ENCODE measurements around the gene TALDO1.
A peak's percentile ranks its signal among the peaks of the same experiment; 100 is the strongest.

TALDO1 gene

DNA sequence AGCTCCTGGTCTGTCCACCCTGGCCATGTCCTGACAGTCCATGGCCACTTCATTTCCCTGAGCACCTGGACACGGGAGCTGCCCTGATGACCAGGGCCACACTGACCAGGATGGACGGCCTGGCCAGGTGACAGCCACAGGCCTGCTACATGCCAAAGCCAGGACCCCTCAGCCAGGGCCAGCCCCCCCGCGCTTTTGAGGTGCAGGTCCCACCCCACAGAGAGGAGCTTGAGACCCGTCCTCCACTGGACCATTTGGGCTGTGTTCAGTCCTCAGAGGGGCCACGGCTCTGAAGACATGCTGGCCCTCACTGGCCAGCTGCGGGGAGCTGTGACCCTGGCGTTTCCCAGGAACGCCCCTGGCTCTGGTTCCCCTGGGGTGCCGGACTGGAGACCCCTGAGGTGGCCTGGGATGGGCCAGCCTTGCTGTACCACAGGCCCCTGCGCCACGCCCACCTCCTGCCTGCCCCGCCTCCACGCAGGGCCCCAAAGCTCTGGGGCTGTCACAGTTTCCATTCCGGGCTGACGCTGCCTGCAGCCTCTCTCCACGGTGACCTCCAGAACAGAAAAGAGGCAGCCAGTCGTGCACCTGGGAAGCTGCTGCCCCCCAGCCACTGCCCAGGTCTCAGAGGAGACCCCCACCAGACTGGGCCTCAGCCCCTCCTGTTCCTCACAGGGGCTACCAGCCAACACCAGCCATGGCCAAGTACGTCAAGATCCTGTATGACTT is 23.1 kb upstream of the TALDO1 start:
- TF ChIP-seq, protein P1, sequence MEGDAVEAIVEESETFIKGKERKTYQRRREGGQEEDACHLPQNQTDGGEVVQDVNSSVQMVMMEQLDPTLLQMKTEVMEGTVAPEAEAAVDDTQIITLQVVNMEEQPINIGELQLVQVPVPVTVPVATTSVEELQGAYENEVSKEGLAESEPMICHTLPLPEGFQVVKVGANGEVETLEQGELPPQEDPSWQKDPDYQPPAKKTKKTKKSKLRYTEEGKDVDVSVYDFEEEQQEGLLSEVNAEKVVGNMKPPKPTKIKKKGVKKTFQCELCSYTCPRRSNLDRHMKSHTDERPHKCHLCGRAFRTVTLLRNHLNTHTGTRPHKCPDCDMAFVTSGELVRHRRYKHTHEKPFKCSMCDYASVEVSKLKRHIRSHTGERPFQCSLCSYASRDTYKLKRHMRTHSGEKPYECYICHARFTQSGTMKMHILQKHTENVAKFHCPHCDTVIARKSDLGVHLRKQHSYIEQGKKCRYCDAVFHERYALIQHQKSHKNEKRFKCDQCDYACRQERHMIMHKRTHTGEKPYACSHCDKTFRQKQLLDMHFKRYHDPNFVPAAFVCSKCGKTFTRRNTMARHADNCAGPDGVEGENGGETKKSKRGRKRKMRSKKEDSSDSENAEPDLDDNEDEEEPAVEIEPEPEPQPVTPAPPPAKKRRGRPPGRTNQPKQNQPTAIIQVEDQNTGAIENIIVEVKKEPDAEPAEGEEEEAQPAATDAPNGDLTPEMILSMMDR (IDR thresholded peaks at IDR 0.05; ENCODE audit: extremely low read depth, missing control alignments): no peak
- peak; percentile 46 for DNase-seq (ENCODE audit: low spot score)

DNA sequence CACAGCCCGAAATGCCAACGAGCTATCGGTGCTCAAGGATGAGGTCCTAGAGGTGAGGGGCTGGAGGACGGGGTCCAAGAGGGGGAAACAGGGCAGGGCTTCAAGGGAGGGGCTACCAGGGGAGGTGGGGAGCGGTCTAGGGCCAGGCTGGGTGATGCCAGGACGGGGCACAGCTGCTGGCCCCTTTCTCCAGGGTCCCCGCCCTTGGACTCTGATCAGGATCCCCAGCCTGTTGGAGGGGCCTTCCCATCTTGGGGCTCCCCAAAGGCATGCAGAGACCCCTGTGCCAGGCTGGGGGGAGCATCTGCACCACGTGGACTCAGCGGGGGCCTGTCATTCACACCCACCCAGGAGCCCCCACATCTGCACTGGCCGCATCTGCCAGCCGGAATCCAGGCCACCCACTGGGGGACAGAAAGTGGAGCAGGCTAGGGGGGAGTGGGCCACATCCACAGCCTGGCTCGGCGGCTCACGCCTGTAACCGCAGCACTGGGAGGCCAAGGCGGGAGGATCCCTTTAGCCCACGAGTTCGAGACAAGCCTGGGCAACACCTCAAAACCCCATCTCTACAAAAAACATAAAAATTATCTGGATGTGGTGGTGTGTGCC is 22.4 kb upstream of the TALDO1 start:
- DNase-seq (ENCODE audit: low spot score): peak; percentile 26
- TF ChIP-seq, protein P1 (IDR thresholded peaks at IDR 0.05; ENCODE audit: extremely low read depth, missing control alignments): no peak

DNA sequence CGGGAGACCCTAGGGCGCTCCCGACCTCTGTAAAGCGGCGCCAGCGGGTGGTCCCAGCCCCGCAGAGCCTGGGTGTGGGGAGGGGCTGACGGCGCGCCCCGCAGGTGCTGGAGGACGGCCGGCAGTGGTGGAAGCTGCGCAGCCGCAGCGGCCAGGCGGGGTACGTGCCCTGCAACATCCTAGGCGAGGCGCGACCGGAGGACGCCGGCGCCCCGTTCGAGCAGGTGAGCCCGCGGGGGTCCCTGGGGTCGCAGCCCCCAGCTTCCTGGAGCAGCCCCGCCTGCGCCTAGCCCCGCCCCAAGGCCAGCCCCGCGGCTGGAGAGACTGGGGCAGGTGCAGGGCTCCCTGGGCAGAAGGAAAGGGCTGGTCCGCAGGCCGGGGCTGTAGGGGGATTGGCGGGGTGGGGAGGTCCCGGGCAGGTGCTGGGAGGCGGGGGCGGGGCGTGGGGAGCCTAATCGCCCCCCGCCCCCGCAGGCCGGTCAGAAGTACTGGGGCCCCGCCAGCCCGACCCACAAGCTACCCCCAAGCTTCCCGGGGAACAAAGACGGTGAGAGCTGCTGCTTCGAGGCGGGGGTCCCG is 21.6 kb upstream of the TALDO1 start:
- peak; percentile 73 for DNase-seq (ENCODE audit: low spot score)
- TF ChIP-seq, protein P1 (IDR thresholded peaks at IDR 0.05; ENCODE audit: extremely low read depth, missing control alignments): no peak

DNA sequence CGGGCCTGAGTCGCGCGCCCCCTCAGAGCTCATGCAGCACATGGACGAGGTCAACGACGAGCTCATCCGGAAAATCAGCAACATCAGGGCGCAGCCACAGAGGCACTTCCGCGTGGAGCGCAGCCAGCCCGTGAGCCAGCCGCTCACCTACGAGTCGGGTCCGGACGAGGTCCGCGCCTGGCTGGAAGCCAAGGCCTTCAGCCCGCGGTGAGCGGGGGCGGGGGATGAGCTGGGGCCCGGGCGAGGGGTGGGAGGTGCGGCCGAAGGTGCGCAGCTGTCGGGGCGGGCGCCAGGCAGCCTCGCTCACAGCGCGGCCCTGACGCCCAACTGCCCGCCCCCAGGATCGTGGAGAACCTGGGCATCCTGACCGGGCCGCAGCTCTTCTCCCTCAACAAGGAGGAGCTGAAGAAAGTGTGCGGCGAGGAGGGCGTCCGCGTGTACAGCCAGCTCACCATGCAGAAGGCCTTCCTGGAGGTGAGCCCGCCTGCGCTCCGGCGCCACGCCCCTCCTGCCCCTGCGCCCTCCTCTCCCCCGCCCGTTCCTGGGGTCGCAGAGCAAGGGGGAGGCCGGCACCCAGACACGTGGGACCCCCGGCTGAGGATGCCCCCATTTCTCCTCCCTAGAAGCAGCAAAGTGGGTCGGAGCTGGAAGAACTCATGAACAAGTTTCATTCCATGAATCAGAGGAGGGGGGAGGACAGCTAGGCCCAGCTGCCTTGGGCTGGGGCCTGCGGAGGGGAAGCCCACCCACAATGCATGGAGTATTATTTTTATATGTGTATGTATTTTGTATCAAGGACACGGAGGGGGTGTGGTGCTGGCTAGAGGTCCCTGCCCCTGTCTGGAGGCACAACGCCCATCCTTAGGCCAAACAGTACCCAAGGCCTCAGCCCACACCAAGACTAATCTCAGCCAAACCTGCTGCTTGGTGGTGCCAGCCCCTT is 20.7 kb upstream of the TALDO1 start:
- TF ChIP-seq, protein P1 (IDR thresholded peaks at IDR 0.05; ENCODE audit: extremely low read depth, missing control alignments): no peak
- peak; percentile 89 for DNase-seq (ENCODE audit: low spot score)

DNA sequence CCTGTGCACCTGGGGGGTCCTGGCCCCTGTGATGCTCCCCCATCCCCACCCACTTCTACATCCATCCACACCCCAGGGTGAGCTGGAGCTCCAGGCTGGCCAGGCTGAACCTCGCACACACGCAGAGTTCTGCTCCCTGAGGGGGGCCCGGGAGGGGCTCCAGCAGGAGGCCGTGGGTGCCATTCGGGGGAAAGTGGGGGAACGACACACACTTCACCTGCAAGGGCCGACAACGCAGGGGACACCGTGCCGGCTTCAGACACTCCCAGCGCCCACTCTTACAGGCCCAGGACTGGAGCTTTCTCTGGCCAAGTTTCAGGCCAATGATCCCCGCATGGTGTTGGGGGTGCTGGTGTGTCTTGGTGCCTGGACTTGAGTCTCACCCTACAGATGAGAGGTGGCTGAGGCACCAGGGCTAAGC is 20.0 kb upstream of the TALDO1 start:
- peak; percentile 30 for DNase-seq (ENCODE audit: low spot score)
- TF ChIP-seq, protein P1 (IDR thresholded peaks at IDR 0.05; ENCODE audit: extremely low read depth, missing control alignments): no peak

DNA sequence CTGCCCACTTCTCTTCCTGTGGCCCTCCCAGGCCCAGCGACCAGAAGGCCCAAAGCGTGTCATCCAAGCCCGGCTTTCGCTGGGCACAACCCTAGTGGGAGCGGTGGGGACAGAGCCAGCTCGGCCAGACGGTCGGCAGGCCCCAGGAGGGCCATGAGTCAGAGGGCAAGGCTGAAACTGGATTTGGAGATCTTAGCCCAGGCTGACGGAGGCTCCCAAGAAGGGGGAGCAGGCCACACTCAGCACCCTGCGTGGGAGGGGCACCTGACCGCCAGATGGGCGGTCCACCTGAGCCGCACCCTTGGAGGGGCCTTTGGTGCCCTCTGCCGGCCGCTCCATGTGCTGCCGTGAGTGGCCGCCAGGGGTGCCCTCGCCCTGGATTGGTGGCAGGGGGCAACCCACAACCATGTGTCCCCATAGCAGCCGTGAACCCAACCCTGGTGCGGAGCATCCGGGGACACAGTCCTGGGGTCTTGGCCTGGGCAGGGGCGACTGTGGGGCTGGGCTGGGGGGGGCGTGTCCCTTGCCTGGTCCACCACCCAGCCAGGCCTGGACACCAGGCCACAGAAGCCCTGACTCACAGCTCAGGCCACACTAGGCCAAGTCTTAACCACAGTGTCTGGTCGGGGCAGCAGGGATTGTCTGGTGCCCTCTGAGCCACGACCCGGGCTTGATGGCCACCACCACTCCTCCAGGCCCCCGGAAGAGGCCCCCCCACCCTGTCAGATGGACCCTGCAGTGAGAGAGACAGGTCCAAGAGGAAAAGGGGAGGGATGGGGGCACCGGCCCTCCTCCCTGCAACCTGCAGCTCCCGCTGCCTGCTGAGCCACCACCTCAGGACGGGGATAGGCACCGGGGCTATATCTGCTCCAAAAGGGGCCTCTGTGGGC is 19.2 kb upstream of the TALDO1 start:
- peak; percentile 96 for DNase-seq (ENCODE audit: low spot score)
- TF ChIP-seq, protein P1 (IDR thresholded peaks at IDR 0.05; ENCODE audit: extremely low read depth, missing control alignments): peak; percentile 99

Data from GM20000 (cell line).